Neural cell (in vitro differentiated cells): ENCODE results near the gene P2RX5. TPM values are rescaled to one million over a fixed set of nuclear protein-coding genes. Genes with fewer than 3 reads are reported as not detected.

ENCODE experiments used
- H2AFZ ChIP-seq: fragments of 200-600, 300-800 bp; sonication (generic), shearing (Covaris generic); 2 replicates; pipeline ENCODE4 v1.6.0; 2014; ENCODE audit warnings: low read depth, mild to moderate bottlenecking, antibody characterized with exemption, low read length, moderate library complexity
- H3F3A ChIP-seq: fragments of 200-600 bp; shearing (Covaris generic); 2 replicates; pipeline ENCODE4 v1.6.1; 2016; ENCODE audit warnings: mild to moderate bottlenecking, moderate library complexity, mixed read lengths, antibody characterized with exemption, low read length; ENCODE audit not compliant: insufficient read depth, poor library complexity, severe bottlenecking
- H3K27ac ChIP-seq: fragments of 200-600, 300-800 bp; sonication (generic), shearing (Covaris generic); 2 replicates; pipeline ENCODE4 v1.5.1; 2014; ENCODE audit warnings: mild to moderate bottlenecking, low read length, moderate library complexity
- H3K27me3 ChIP-seq: fragments of 300-800, 200-600 bp; sonication (generic), shearing (Covaris generic); 2 replicates; pipeline ENCODE4 v1.6.0; 2014; ENCODE audit warnings: mild to moderate bottlenecking, low read depth, low read length, moderate library complexity; ENCODE audit not compliant: insufficient read depth
- H3K36me3 ChIP-seq: fragments of 300-800, 200-600 bp; sonication (generic), shearing (Covaris generic); 2 replicates; pipeline ENCODE4 v1.5.1; 2014; ENCODE audit warnings: mild to moderate bottlenecking, antibody characterized with exemption, low read length, moderate library complexity; ENCODE audit not compliant: insufficient read depth
- H3K4me2 ChIP-seq: fragments of 300-800, 200-600 bp; sonication (generic), shearing (Covaris generic); 2 replicates; pipeline ENCODE4 v1.6.0; 2014; ENCODE audit warnings: mild to moderate bottlenecking, low read length
- H3K4me3 ChIP-seq: fragments of 300-800, 200-600 bp; sonication (generic), shearing (Covaris generic); 2 replicates; pipeline ENCODE4 v1.5.1; 2014; ENCODE audit warnings: mild to moderate bottlenecking, low read length, moderate library complexity
- H3K79me2 ChIP-seq: fragments of 200-600 bp; shearing (Covaris generic); replicated peaks from 2 replicates; pipeline ENCODE4 v1.6.0; 2014; ENCODE audit warnings: mild to moderate bottlenecking, low read length, moderate library complexity; ENCODE audit not compliant: insufficient read depth
- H3K9ac ChIP-seq: fragments of 300-800, 200-600 bp; sonication (generic), shearing (Covaris generic); 2 replicates; pipeline ENCODE4 v1.6.1; 2016; ENCODE audit warnings: mild to moderate bottlenecking, low read length, mixed read lengths
- H3K9me2 ChIP-seq: fragments of 200-600 bp; shearing (Covaris generic); 2 replicates; pipeline ENCODE4 v1.6.1; 2016; ENCODE audit warnings: mild to moderate bottlenecking, low read length, mixed read lengths; ENCODE audit not compliant: insufficient read depth
- H3K9me3 ChIP-seq: fragments of 200-600, 300-800 bp; sonication (generic), shearing (Covaris generic); 2 replicates; pipeline ENCODE4 v1.6.1; 2016; ENCODE audit warnings: mild to moderate bottlenecking, mixed run types, low read length, moderate library complexity, mixed read lengths
- H4K20me1 ChIP-seq: fragments of 200-600 bp; shearing (Covaris generic); 2 replicates; pipeline ENCODE4 v1.6.1; 2016; ENCODE audit warnings: mild to moderate bottlenecking, mixed run types; ENCODE audit not compliant: insufficient read depth
- EP300 ChIP-seq: fragments of 450-650 bp; conservative IDR thresholded peaks from 2 replicates; pipeline ENCODE4 v1.6.1; 2014; ENCODE audit warnings: antibody characterized with exemption, mild to moderate bottlenecking, moderate library complexity; ENCODE audit not compliant: poor library complexity, severe bottlenecking
- EZH2 ChIP-seq: fragments of 200-600, 300-800 bp; shearing (Covaris generic), sonication (generic); IDR thresholded peaks from 2 replicates; pipeline ENCODE4 v1.6.1; 2014; ENCODE audit warnings: antibody characterized with exemption, low read length, borderline replicate concordance, mild to moderate bottlenecking; ENCODE audit not compliant: insufficient read depth, poor library complexity, severe bottlenecking
- MXI1 ChIP-seq: fragments of 450-650 bp; conservative IDR thresholded peaks from 2 replicates; pipeline ENCODE4 v1.6.1; 2014; ENCODE audit warnings: antibody characterized with exemption, mild to moderate bottlenecking; ENCODE audit not compliant: poor library complexity, severe bottlenecking
- POLR2AphosphoS5 ChIP-seq: IDR thresholded peaks from 2 replicates; pipeline ENCODE4 v1.6.1; 2012
- RAD21 ChIP-seq: fragments of 450-650 bp; conservative IDR thresholded peaks from 2 replicates; pipeline ENCODE4 v1.6.1; 2014; ENCODE audit warnings: antibody characterized with exemption, mild to moderate bottlenecking, moderate library complexity
- SMC3 ChIP-seq: fragments of 450-650 bp; conservative IDR thresholded peaks from 2 replicates; pipeline ENCODE4 v1.6.1; 2014; ENCODE audit warnings: antibody characterized with exemption, mild to moderate bottlenecking, moderate library complexity; ENCODE audit not compliant: poor library complexity
- TAF1 ChIP-seq: IDR thresholded peaks from 2 replicates; pipeline ENCODE4 v1.6.1; 2012; ENCODE audit warnings: low read depth
- polyA plus RNA-seq: library from polyadenylated mRNA; depleted of rRNA; stranded (reverse); fragments of >200 nt; gene quantifications from 2 replicates; pipeline ENCODE4 v1.2.3, GENCODE V29; 2014
- TF ChIP-seq, protein P1 (sequence below): IDR thresholded peaks from 2 replicates; pipeline ENCODE4 v1.6.1; 2012; ENCODE audit warnings: borderline replicate concordance
- TF ChIP-seq, protein P2 (sequence below): fragments of 450-650 bp; IDR thresholded peaks from 2 replicates; pipeline ENCODE4 v1.5.1; 2014; ENCODE audit warnings: antibody characterized with exemption, mild to moderate bottlenecking, moderate library complexity; ENCODE audit not compliant: poor library complexity, severe bottlenecking

P2RX5 gene
- polyA plus RNA-seq, 1 donor from 2014 or later, result 7.0 TPM

DNA sequence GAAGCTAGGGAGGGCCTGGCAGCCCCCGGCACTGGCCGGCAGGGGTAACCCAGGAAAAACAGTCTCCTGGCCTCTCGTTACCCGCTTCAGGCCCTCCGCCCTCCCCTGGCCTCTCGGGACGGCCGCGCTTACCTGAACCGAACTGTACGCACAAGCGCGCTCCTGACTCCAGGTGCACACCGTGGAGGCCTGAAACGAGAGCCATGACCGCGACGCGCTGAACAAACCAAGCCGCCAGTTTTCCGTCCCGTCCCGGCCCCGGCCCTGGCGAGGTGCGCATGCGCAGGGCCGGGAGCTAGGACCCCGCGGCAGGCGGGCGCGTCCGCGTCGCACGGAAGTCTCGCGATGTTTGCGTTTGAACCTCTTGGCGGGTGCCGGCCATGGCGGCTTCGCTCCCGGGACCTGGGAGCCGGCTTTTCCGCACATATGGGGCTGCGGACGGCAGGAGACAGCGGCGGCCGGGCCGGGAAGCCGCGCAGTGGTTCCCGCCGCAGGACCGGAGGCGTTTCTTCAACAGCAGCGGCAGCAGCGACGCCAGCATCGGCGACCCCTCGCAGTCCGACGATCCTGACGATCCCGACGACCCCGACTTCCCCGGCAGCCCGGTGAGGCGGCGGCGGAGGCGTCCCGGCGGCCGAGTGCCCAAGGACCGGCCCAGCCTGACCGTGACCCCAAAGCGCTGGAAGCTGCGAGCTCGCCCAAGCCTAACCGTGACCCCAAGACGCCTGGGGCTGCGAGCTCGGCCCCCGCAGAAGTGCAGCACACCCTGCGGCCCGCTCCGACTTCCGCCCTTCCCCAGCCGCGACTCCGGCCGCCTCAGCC lies 27.8 kb upstream of the P2RX5 start, which contains the start of gene HASPIN (continued):
- TF ChIP-seq EZH2 (no peak), EP300 (peak; percentile 62)

GRCh38 chr17:3723188-3723555 lies 27.2 kb upstream of the P2RX5 start:
- no peaks in the 10 kb centered on the region for H3K9me2 ChIP-seq
- H3K4me2 ChIP-seq, result peak overlapping the region; percentile 87
- H3F3A ChIP-seq, result peaks cover 5% of the 10 kb centered on the region
- no peaks in the 10 kb centered on the region for H3K9me3 ChIP-seq
- peak overlapping the region; percentile 78 for H3K4me3 ChIP-seq
- peak overlapping the region; percentile 62 for H2AFZ ChIP-seq
- no peak for TF ChIP-seq TAF1
- no peak for TF ChIP-seq EZH2
- TF ChIP-seq EP300, result no peak
- no peak for TF ChIP-seq POLR2AphosphoS5
- TF ChIP-seq, protein P1, sequence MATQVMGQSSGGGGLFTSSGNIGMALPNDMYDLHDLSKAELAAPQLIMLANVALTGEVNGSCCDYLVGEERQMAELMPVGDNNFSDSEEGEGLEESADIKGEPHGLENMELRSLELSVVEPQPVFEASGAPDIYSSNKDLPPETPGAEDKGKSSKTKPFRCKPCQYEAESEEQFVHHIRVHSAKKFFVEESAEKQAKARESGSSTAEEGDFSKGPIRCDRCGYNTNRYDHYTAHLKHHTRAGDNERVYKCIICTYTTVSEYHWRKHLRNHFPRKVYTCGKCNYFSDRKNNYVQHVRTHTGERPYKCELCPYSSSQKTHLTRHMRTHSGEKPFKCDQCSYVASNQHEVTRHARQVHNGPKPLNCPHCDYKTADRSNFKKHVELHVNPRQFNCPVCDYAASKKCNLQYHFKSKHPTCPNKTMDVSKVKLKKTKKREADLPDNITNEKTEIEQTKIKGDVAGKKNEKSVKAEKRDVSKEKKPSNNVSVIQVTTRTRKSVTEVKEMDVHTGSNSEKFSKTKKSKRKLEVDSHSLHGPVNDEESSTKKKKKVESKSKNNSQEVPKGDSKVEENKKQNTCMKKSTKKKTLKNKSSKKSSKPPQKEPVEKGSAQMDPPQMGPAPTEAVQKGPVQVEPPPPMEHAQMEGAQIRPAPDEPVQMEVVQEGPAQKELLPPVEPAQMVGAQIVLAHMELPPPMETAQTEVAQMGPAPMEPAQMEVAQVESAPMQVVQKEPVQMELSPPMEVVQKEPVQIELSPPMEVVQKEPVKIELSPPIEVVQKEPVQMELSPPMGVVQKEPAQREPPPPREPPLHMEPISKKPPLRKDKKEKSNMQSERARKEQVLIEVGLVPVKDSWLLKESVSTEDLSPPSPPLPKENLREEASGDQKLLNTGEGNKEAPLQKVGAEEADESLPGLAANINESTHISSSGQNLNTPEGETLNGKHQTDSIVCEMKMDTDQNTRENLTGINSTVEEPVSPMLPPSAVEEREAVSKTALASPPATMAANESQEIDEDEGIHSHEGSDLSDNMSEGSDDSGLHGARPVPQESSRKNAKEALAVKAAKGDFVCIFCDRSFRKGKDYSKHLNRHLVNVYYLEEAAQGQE, result no peak
- TF ChIP-seq RAD21, result no peak
- no peak for TF ChIP-seq SMC3
- TF ChIP-seq, protein P2, sequence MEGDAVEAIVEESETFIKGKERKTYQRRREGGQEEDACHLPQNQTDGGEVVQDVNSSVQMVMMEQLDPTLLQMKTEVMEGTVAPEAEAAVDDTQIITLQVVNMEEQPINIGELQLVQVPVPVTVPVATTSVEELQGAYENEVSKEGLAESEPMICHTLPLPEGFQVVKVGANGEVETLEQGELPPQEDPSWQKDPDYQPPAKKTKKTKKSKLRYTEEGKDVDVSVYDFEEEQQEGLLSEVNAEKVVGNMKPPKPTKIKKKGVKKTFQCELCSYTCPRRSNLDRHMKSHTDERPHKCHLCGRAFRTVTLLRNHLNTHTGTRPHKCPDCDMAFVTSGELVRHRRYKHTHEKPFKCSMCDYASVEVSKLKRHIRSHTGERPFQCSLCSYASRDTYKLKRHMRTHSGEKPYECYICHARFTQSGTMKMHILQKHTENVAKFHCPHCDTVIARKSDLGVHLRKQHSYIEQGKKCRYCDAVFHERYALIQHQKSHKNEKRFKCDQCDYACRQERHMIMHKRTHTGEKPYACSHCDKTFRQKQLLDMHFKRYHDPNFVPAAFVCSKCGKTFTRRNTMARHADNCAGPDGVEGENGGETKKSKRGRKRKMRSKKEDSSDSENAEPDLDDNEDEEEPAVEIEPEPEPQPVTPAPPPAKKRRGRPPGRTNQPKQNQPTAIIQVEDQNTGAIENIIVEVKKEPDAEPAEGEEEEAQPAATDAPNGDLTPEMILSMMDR, result no peak
- no peak for TF ChIP-seq MXI1
- H4K20me1 ChIP-seq, result no peaks in the 10 kb centered on the region
- no peaks in the 10 kb centered on the region for H3K27me3 ChIP-seq
- H3K79me2 ChIP-seq, result peaks cover 13% of the 10 kb centered on the region
- no peaks in the 10 kb centered on the region for H3K36me3 ChIP-seq
- peak overlapping the region; percentile 86 for H3K9ac ChIP-seq
- H3K27ac ChIP-seq, result peak overlapping the region; percentile 76

- Histone ChIP-seq H3K9me3 (no peaks in the 10 kb centered on the region), H3K27me3 (no peaks in the 10 kb centered on the region), H3K36me3 (no peaks in the 10 kb centered on the region), H3K27ac (peak overlapping the region; percentile 76), H4K20me1 (no peaks in the 10 kb centered on the region), H3K79me2 (peaks cover 13% of the 10 kb centered on the region), H3K4me3 (peak overlapping the region; percentile 78), H3K9ac (peak overlapping the region; percentile 86), H2AFZ (no peak overlapping the region), H3K9me2 (no peaks in the 10 kb centered on the region), H3K4me2 (peak overlapping the region; percentile 87), H3F3A (peaks cover 5% of the 10 kb centered on the region)
- TF ChIP-seq TAF1 (no peak), SMC3 (no peak), POLR2AphosphoS5 (no peak), EP300 (no peak), MXI1 (no peak), RAD21 (no peak), EZH2 (no peak)
- TF ChIP-seq, protein P2, result no peak
- TF ChIP-seq, protein P1, result no peak
Observed at GRCh38 chr17:3722716-3723115, 26.8 kb upstream of the P2RX5 start.
